Amygdala (tissue), 56 donors: ENCODE measurements around the gene RTP5.
A peak's percentile ranks its signal among the peaks of the same experiment; 100 is the strongest.

ENCODE experiments used
- DNase-seq, 56 donors: peaks; one replicate each; lab custom pipeline; 2025; lab: John Stamatoyannopoulos, UW

Gene RTP5

GRCh38 chr2:241842620-241843211 is 26.8 kb upstream of the RTP5 start:
- DNase-seq: peak in 3 of 56 donors; percentile 25 to 40 (median 40)

DNA sequence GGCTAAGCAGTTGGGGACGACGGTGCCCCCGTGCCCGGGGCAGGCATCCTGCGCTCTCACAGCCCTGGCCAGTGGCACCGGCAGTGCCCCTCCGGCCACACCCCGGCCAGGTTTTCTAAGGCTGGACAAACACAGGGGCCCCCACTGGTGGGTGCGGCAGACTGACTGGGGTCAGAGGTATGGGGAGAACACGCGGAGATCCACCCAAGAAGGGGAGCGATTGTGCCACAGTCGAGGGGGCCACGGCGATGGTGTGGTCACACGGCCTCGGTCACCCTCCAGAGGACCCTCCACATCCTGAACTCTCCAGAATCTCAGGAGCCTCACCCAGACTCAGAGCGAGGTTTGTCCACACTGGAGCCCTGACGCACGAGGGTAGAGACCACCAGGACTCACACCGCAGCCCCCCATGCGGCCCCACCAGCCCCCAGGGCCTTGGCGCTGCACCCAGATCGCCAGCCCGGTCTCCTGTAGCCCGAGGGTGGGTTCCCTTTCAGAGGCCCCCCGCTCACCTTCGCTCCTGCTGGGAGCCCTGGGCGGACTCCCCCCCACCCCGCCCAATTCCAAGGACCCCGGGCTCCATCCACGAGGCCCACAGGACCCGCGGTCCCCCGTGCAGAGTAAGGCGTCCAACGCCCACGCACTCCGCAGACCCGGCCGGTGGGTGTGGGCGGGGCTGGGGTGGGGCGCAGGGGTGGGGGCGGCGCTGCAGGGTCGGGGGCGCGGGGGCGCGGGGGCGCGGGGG is 26.0 kb upstream of the RTP5 start:
- peak in 1 of 56 donors; percentile 73 for DNase-seq

- DNase-seq: peak in 9 of 56 donors; percentile 15 to 59 (median 41)
Observed at GRCh38 chr2:241844066-241844728, 25.3 kb upstream of the RTP5 start.

- DNase-seq: no peak
Observed at GRCh38 chr2:241844831-241845578, 24.5 kb upstream of the RTP5 start.

DNA sequence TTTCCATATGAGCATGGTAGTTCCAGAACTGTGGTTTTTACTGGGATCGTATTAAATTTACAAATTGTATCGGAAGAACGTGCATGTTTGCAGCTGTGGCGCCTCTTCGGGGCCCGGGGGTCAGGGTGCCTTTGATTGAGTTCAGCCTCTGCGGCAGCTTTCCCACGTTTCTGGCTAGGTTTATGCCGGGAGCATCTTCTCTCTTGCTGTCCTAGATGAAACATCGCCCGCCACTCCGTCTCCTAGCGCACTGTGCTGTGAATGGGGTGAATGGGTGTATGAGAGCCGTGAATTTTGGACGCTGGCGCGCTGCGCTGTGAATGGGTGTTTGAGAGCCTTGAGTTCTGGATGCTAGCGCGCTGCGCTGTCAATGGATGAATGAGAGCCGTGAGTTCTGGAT is 23.1 kb upstream of the RTP5 start:
- DNase-seq: no peak

GRCh38 chr2:241848761-241849615 is 20.5 kb upstream of the RTP5 start:
- no peak for DNase-seq

DNA sequence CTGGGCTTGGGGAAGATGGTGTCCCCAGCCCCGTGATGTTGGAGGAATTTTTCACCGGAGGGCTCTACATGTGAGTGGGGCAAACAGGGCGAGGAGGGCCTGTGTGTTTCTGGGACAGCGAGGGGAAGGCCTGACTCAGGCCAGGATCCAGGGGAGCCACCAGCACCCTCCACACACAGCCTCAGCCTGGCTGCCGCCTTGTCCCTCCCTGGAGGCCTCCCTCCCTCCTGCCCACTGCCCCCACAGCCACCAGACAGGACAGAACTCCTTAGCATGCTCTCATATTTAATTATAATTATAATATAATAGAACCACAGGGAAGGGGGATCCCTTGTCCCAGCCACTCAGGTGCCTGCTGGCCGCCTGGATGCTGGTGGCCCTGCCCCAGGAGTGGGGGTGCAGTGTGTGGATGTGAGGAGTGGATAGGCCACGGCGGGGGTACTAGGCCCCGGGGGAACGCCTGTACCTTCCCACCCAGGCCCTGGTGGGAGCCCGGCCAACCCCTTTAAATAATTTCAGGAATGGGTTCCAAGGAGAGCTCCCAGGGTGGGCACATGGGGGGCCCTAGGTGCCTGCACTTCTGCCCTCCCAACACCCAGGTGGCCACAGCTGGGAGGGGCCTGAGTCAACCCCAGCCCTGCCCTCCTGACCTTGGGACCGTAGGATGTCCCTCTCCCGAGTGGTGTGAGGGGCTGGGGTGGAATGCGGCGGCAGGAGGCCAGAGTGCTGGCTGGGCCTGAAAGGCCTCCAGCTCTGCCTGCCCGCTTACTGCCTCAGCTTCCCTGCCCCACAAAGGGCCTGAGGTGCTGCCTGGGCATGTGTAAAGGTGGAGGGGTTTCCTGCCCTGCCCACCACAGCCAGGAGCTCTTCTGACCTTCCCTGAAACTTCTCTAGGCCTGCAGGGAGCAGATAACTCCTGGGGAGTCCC is 19.6 kb upstream of the RTP5 start:
- no peak for DNase-seq

GRCh38 chr2:241850544-241851324 is 18.8 kb upstream of the RTP5 start:
- no peak for DNase-seq

DNA sequence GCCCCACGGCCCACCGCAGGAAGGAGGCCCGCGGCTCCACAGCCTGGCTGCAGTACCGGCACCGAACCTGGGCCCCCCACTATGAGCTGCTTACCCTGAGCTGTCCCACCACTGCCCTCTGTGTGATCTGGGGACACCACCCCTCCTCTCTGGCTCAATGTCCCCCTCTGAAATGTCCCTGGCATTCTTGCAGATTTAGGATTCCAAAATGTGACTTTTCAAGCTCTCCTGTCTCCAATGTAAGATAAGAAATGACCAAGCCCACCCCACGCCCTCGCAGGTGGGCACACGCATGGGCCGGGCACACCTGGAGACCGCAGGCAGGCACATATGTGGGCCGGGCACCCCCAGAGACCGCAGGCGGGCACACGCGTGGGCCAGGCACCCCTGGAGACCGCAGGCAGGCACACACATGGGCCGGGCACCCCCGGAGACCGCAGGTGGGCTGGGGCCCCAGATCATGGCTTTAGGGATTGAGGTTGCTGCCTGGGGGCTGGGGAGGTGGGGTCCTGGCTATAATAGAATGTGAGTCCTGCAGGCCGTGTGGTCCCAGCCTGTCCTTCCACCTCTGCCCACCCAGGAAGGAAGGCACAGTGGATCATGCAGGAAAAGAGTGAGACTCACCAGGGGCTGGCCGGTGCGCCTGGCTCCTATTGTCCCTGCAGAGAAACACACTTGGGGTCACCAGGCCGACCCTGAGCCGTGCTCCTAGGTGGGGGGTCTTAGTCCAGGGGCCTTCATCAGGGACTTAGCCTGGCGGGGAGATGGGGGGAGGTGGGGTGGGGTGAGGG is 18.0 kb upstream of the RTP5 start:
- no peak for DNase-seq

DNA sequence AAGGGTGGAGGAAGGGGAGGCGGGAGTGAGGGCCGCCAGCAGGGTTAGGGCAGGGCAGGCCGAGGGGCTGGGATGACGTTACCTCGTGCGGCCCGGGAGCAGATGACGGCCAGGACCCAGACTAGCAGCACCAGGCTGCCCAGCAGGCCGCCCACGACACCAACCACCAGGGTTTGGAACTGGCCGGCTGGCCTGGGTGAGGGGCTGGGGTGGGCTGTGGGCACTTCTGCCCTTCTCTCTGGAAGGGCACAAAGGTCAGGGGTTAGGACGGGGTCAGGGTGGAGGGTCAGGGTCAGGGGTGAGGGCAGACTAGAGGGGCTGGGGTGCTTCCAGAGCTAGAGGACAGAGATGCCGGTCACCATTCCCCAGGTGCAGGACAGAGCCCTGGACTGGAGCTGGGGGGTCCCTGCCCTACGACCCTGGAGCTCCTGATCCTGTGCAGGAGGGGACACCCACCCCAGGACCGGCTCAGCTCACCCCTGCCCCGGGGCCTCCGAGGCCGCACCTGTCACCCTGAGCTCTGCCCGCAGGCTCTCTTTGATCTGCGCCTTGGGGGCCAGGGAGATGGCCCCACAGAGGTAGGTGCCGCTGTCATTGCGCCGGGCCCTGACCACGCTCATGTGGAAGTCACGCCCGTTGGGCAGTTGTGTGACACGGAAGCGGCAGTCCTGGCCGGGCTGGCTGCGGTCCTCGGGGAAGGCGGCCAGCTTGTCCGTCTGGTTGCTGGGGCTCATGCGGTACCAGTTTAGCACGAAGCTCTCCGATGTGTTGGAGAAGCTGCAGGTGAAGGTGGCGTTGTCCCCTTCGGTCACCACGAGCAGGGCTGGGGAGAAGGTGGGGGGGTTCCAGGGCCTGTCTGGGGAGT is 17.2 kb upstream of the RTP5 start:
- DNase-seq: no peak

DNA sequence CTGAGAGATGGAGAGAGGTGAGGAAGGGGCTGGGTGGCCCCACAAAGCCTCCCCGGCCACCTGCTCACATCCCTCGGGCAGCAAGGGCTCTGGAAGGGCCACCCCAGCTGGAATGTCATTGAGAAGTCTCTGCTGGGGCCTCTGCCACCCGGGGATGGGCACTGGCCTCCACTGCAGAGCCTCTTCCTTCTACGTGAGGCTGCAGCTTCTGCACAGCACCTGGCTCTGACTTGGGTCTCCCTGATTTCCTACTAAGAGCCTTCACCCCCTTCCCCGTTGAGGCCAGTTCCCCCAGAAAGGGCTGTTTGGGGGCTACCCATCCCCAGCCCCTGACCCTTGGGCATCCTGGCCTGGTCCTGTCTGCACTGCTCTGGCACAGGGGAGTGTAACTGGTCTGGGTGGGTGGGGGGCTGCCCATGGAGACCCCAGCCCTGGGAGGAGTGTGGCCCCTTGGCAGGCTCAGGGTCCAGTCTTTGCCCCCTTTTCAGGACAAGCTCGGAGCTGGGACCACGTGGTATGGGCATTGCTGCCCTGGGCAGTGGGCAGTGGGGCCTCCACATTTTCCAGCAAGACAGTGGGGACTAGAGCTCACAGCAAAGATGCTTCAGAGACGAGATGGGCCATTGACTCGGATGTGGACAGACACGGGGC is 16.4 kb upstream of the RTP5 start:
- no peak for DNase-seq

DNA sequence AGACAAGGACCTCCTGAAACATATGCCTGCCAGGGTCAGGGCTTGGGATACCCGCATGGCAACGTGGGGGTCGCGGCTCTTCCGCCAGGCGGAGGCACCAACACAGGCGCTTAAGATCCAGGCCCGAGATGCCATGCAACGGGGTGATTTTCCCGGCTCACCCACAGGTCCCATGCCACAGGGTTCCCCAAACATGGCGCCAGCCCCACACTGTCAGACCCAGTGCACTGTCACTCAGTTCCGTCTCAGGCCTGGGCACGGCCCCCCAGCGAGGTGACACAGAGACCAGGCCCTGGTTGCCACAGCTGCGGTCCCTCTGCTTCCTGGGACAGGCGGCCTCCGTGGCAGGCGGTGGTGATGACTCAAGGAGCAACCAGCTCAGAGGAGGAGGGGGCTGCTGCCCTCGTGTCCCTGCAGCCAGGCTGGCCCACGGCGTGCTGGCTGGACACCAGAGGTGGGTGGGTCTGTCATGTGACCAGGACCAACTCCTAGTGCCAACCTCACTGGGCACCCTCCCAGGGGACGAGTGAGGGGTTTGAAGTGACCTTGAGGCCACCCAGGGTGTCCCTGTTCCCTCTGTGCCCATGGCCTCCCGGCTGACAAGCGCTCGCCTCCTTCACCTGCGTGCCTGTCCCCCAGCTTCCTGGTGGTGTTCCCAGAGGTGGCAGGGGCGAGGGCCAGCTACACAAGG is 15.7 kb upstream of the RTP5 start:
- peak in 1 of 56 donors; percentile 13 for DNase-seq

GRCh38 chr2:241854342-241855244 is 14.9 kb upstream of the RTP5 start:
- no peak for DNase-seq

- DNase-seq: no peak
Observed at GRCh38 chr2:241855245-241855887, 14.2 kb upstream of the RTP5 start.
